Loucy (cell line): ENCODE results near the gene NIN.

Source experiments
- CTCF ChIP-seq: fragments of 200-600 bp; sonication (generic); conservative IDR thresholded peaks from 2 replicates; pipeline ENCODE4 v1.5.1; 2014; ENCODE audit warnings: mild to moderate bottlenecking, antibody characterized with exemption, low read length
- EZH2phosphoT487 ChIP-seq: fragments of 200-600 bp; IDR thresholded peaks from 2 replicates; pipeline ENCODE4 v1.6.1; 2018; ENCODE audit warnings: antibody characterized with exemption, mild to moderate bottlenecking, moderate library complexity, borderline replicate concordance

GRCh38 chr14:50762931-50763300 lies 68.0 kb downstream of the NIN start:
- TF ChIP-seq CTCF (no peak), EZH2phosphoT487 (no peak)
